ENCODE results near the gene CDC34. TPM values are rescaled to one million over a fixed set of nuclear protein-coding genes. Genes with fewer than 3 reads are reported as not detected.

The CDC34 gene, protein sequence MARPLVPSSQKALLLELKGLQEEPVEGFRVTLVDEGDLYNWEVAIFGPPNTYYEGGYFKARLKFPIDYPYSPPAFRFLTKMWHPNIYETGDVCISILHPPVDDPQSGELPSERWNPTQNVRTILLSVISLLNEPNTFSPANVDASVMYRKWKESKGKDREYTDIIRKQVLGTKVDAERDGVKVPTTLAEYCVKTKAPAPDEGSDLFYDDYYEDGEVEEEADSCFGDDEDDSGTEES
- total RNA-seq = 64.6 and 93.1 TPM in 2 replicates

DNA sequence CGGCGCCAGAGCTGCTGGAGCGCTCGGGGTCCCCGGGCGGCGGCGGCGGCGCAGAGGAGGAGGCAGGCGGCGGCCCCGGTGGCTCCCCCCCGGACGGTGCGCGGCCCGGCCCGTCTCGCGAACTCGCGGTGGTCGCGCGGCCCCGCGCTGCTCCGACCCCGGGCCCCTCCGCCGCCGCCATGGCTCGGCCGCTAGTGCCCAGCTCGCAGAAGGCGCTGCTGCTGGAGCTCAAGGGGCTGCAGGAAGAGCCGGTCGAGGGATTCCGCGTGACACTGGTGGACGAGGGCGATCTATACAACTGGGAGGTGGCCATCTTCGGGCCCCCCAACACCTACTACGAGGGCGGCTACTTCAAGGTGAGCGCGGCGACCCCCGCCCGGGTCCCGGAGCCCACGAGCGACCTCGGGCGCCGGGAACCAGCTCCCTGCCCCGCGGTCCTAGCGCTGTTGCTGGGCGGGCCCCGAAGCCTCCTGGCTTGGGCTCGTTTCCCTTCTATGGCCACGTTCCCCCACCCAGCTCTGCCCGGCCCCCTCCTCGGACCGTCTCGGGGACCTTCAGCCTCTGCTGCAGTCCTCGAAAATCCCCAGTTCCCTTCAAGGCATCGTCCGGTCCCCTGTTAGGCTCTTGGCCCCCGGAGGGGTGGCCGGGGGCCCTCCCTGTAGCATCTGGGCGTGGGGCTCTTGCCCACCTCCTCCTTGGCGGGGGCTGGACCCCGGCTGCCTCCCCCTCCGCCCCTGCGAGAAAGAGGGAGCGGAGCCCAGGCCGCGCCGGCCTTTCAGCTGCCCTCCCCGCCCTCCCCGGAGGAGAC lies at the start of gene CDC34:
Gene CDC34, plus strand, starts transcription at position 8 of the 808 bp plus-strand sequence. Its CDS starts 172 bp downstream, at position 180.

DNA sequence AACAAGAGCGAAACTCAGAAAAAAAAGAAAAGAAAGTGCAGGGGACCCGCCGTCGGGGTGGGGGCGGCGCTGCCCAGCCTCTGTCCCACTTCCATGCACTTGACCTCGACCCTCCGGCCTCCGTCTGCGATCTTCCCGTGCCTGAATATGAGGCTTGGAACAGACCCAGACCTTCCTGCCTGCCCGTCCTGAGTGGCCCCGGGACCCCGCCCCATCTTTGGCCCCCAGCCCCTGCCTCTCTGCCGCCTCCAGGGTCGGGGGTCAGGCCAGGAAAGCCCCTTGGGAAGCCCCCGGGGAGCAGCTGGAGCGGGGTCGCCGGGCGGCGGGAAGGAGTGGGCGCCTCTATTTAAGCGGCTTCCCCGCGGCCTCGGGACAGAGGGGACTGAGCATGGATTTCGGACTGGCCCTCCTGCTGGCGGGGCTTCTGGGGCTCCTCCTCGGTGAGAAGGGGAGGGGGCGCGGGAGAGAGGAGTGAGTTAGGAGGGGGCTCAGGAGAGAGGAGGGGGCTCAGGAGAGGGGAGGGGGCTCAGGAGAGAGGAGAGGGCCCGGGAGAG lies 35.4 kb upstream of the CDC34 start, which contains the start of gene MADCAM1:
Gene MADCAM1, plus strand, starts transcription at position 375 of the 554 bp plus-strand sequence. Its CDS starts 14 bp downstream, at position 389.

DNA sequence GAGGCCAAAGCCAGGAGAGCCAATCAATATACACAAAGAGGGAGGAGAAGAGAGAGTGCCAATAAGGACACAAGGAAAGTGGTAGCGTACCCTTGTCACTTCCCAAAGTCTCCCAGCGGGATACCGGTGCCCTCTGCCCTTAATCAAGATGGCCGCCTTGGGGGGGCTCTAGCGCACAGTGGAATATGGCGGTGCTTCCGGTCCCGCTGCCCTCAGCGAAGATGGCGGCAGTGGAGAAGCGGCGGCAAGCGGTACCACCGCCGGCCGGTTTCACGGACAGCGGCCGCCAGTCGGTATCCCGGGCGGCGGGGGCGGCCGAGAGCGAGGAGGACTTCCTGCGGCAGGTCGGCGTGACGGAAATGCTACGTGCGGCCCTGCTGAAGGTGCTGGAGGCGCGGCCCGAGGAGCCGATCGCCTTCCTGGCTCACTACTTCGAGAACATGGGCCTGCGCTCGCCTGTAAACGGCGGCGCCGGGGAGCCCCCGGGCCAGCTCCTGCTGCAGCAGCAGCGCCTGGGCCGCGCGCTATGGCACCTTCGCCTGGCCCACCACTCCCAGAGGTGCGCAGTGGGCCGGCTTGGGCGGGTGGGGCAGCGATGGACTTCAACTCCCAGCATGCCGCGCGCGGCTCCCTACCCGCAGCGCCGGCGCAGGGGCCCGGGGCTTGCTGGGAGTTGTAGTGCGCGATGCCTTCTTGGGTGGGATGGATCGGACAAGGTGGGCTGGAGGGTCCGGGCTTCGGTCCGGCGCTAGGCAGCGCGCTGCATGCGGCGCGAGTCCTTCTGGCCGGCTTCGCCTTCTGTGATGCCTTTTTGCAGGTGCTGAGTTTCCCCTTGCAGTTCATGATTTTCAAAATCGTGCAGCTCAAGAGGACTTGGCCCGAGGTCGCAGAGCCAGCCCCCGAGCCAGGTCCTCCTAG lies 24.0 kb upstream of the CDC34 start, which contains the start of gene TPGS1:
Gene TPGS1, plus strand, starts transcription at position 212 of the 918 bp plus-strand sequence. Its CDS starts 10 bp downstream, at position 222.

DNA sequence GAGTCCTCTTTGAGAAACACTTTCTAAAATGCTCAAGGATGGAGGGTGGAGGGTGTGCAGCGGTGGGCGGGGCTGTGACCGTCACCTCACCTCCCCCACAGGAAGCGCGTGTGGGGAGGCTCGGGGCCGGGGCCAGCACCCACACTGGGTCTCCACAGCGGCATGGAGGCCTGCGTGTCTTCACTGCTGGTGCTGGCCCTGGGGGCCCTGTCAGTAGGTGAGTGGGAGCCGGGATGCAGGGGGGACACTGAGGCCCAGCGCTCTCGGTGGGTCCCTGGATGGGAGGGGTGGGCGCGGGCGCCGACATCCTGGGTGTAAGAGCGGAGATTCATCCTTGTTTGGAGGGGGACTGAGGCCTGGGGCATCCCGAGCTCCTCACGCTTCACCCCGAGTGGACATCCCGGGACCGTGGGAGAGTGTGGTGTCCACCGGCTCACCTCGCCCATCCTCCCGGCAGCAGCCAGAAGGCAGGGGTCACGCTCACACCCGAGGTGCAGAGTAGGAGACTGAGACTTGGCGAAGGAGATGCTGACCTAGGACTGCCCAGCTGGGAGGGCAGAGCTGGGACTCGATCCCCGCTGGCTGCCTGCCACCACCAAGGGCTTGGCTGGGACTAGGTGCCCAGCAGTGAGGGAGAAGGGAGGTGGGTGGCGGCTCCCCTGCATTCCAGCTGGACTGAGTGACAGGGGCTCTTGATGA lies 12.5 kb downstream of the CDC34 start, which contains the start of gene GZMM:
Gene GZMM, plus strand, starts transcription at position 144 of the 699 bp plus-strand sequence. Its CDS starts 19 bp downstream, at position 163.

DNA sequence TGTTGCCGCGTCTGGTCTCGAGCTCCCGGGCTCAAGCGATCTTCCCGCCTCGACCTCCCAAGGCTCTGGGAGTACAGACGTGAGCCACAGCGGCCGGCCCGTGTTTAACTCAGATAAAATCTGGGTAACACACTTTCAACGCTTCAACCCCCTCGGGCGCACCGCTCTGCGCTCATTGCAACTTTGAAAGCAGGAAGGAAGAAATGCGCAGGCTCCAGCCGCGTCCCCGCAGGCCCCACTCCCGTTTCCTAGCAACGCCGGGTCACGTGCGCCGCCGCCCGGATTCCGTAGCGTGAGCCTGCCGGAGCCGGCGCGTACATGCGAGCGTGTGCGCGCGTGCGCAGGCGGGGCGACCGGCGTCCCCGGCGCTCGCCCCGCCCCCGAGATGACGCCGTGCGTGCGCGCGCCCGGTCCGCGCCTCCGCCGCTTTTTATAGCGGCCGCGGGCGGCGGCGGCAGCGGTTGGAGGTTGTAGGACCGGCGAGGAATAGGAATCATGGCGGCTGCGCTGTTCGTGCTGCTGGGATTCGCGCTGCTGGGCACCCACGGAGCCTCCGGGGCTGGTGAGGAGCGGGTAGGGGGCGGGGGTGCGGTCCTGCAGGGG lies 40.7 kb downstream of the CDC34 start, which contains the start of gene BSG:
Gene BSG, plus strand, starts transcription at position 457 of the 603 bp plus-strand sequence. Its CDS starts 39 bp downstream, at position 496.

DNA sequence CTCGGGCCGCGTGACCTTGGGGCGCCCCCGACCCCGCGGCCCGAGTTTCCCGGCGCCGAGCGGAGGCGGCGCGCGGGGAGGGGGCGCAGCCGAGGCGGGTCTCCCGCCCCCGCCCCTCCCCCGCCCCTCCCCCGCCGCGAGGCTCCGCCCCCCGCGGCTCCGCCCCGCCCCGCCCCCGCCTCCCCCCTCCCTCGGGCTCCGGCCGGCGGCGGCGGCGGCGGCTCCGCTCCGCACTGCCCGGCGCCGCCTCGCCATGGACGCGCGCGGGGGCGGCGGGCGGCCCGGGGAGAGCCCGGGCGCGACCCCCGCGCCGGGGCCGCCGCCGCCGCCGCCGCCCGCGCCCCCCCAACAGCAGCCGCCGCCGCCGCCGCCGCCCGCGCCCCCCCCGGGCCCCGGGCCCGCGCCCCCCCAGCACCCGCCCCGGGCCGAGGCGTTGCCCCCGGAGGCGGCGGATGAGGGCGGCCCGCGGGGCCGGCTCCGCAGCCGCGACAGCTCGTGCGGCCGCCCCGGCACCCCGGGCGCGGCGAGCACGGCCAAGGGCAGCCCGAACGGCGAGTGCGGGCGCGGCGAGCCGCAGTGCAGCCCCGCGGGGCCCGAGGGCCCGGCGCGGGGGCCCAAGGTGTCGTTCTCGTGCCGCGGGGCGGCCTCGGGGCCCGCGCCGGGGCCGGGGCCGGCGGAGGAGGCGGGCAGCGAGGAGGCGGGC lies 58.3 kb downstream of the CDC34 start, which contains the start of gene HCN2:
Gene HCN2, plus strand, starts transcription at position 189 of the 703 bp plus-strand sequence. Its CDS starts 65 bp downstream, at position 254.

Other genes starting within 250 kb of the CDC34 start
- gene PLPP2, start 240.4 kb upstream of the CDC34 start, total RNA-seq = 38.2 and 40.0 TPM in 2 replicates
- gene MIER2, start 187.0 kb upstream of the CDC34 start, total RNA-seq = 20.2 and 21.6 TPM in 2 replicates
- gene C2CD4C, start 122.6 kb upstream of the CDC34 start, total RNA-seq = 0.67 and 1.3 TPM in 2 replicates
- 12.8 and 15.4 TPM in 2 replicates for gene SHC2, start 70.7 kb upstream of the CDC34 start, total RNA-seq
- gene MADCAM1, start 35.3 kb upstream of the CDC34 start, total RNA-seq = under 0.01 and 0.10 TPM in 2 replicates
- 36.1 and 56.8 TPM in 2 replicates for gene TPGS1, start 24.3 kb upstream of the CDC34 start, total RNA-seq
- not detected in 2 replicates for gene GZMM, start 12.3 kb downstream of the CDC34 start, total RNA-seq
- gene BSG, start 40.8 kb downstream of the CDC34 start, total RNA-seq = 421 and 479 TPM in 2 replicates
- 1.2 and 1.6 TPM in 2 replicates for gene HCN2, start 58.1 kb downstream of the CDC34 start, total RNA-seq
- 32.5 and 36.9 TPM in 2 replicates for gene POLRMT, start 101.8 kb downstream of the CDC34 start, total RNA-seq
- gene FGF22, start 108.1 kb downstream of the CDC34 start, total RNA-seq = not detected in 2 replicates
- gene RNF126, start 131.5 kb downstream of the CDC34 start, total RNA-seq = 64.5 and 69.2 TPM in 2 replicates
- gene FSTL3, start 144.6 kb downstream of the CDC34 start, total RNA-seq = 8.4 and 32.3 TPM in 2 replicates
- 0.33 TPM in 1 of 2 replicates, not detected in the other for gene PRSS57, start 163.7 kb downstream of the CDC34 start, total RNA-seq
- 21.7 and 73.5 TPM in 2 replicates for gene PALM, start 177.2 kb downstream of the CDC34 start, total RNA-seq
- not detected in 2 replicates for gene MISP, start 219.4 kb downstream of the CDC34 start, total RNA-seq